HG03139 (cell line): Measurements from ENCODE around the gene ST6GALNAC1.
"Not testable (repeated sequence)": the region's sequence is repeated elsewhere in the genome, so short reads cannot be mapped to it uniquely, and the experiment has no call there.

Source experiments
- ATAC-seq: cut with Tn5 transposase; IDR thresholded peaks from one replicate; pipeline ENCODE4 v1.9.1; 2021; ENCODE audit not compliant: unreplicated experiment

The ST6GALNAC1 gene

GRCh38 chr17:76614064-76614759 lies 29.3 kb downstream of the ST6GALNAC1 start:
- ATAC-seq: not testable (repeated sequence)

- ATAC-seq: no peak
Measured at GRCh38 chr17:76612977-76613851, 30.3 kb downstream of the ST6GALNAC1 start.

DNA sequence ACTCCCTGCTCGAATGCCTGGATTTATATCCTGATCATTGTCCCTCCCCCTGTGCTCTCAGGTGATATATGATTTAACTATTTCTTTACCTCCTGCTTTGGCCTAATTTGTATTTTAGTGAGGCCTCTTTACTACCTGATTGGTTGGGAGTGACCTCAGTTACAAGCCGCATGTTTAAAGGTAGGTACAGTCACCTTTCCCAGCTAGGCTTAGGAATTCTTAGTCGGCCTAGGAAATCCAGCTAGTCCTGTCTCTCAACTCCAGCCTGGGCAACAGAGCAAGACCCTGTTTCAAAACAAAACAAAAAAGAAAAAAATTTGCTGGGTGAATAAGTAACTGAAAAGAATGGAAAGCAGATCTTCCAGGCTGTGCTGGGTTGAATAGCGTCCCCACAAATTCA lies 31.1 kb downstream of the ST6GALNAC1 start:
- no peak for ATAC-seq

GRCh38 chr17:76611758-76612157 lies 31.8 kb downstream of the ST6GALNAC1 start:
- no peak for ATAC-seq

GRCh38 chr17:76611080-76611749 lies 32.3 kb downstream of the ST6GALNAC1 start:
- ATAC-seq: not testable (repeated sequence)

DNA sequence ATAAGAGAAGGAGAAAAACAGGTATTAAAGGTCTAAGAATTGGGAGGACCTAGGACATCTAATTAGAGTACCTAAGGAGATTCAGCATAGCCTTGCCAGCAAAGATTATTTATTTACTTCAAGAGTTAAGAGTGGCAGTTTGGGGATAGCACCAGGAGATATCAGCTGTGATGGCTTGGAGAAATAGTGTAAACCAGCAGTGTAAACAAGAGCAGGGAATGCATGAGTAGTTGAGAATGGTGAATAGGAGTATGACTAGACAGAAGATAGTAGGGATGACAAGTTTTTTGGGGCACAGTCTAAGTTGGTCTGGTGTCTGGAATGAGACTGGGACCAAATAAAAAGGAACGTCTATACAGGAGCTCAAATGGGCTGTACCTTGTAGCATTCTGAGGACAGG lies 36.9 kb downstream of the ST6GALNAC1 start:
- ATAC-seq: not testable (repeated sequence)

DNA sequence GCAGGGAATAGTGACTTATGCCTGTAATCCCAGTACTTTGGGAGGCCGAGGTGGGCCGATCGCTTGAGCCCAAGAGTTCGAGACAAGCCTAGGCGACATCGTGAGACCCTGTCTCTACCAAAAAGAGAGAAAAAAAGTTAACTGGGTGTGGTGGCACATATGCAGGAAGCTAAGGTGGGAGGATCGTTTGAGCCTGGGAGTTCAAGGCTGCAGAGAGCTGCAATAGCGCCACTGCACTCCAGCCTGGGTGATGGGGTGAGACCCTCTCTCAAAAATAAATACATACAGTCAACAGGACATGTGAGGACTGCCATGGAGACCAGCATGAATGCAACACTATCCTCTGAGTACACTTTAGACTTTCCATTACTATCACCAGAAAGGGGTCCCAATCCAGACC lies 42.5 kb downstream of the ST6GALNAC1 start:
- ATAC-seq: no peak

DNA sequence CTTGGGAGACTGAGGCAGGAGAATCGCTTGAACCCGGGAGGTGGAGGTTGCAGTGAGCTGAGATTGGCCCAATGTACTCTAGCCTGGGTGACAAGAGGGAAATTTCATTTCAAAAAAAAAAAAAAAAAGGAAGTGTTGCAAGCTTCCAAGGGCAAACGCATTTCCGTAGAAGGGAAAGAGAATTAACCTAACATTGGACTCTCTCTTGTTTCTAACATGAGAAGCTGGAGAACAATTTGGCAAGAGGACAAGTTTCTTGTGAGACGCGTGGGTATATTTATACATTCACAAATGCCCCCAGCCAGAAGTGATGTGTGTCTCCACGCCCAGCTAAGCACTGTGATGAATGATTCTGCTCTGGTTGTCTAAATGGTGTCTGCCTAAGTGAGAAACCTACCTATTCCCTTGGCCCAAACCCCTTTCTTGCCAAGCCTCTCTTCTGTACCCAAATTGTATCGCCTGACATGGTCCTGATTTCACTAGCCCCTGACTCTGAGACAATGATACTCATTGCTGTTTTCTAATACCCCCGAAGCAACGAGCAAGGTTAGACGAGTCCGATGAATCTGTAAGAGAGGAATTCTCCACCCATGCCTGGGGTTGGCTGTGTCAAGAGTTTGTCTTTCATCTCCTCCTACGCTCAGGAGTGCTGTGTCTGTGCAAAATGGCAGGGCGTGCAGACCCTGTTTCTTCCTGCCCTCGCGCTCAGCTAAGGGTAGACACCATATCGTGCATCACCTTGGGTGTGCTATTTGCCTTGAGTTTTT lies 43.7 kb downstream of the ST6GALNAC1 start:
- ATAC-seq: no peak

DNA sequence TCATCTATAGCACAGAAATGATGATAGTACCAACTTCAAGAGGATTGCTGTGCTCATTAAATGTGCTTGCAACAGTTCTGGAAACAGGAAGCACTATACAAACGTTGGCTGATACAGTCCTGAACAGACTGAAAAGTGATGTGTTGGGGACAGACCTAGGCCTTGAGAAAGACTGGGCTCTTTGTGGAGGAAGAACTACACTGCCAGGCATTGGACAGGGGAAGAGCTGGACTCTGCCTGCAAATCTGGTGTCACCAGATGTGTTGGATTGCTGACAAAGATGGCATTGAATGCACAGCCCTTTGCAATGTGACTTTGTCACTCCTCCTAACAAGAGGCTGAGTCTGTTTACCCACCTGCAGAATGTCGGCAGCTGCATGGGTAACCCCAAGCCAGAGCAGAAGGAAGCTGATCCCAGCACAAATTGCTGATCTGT lies 45.5 kb downstream of the ST6GALNAC1 start:
- no peak for ATAC-seq

- no peak for ATAC-seq
Measured at GRCh38 chr17:76597156-76598003, 46.2 kb downstream of the ST6GALNAC1 start.

GRCh38 chr17:76594690-76595089 lies 48.9 kb downstream of the ST6GALNAC1 start:
- no peak for ATAC-seq

- no peak for ATAC-seq
Measured at GRCh38 chr17:76593959-76594358, 49.6 kb downstream of the ST6GALNAC1 start.

DNA sequence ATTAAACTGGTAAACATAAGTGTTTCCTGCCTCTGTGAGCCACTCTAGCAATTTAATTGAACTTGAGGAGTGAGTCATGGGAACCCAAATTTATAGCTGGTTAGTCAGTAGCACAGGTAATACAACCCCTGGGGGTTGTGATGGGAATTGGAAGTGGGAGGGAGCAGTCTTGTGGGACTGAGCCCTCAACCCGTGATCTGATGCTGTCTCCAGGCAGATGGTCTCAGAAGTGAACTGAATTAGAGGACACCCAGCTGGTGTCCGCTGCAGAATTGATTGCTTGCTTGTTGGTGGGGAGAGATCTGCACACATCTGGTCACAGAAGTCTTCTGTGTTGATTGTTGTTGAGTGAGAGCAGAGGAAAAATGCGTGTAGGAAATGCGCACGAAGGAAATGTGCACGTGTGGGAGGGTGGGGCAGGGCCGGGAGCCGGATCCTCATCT lies 50.2 kb downstream of the ST6GALNAC1 start:
- ATAC-seq: no peak

DNA sequence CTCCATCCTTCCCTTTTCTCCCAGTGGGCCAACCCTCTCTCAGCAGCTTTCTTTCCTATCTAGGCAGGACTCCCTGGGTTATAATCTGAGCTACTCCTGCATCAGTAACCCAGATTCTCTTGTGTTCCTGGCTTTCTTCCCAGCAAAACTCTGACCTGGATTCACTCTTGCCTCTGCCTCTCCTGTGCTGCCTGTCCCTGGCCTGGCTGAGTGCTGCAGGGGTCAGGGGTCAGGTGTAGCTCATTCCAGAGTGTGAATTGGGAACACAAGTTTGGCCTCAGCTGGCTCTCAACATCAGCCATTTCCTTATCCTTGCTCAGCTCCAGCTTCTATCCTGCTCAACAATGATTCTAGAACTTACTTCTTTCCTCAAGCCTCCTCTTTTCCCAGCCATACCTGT lies 55.4 kb downstream of the ST6GALNAC1 start:
- no peak for ATAC-seq

DNA sequence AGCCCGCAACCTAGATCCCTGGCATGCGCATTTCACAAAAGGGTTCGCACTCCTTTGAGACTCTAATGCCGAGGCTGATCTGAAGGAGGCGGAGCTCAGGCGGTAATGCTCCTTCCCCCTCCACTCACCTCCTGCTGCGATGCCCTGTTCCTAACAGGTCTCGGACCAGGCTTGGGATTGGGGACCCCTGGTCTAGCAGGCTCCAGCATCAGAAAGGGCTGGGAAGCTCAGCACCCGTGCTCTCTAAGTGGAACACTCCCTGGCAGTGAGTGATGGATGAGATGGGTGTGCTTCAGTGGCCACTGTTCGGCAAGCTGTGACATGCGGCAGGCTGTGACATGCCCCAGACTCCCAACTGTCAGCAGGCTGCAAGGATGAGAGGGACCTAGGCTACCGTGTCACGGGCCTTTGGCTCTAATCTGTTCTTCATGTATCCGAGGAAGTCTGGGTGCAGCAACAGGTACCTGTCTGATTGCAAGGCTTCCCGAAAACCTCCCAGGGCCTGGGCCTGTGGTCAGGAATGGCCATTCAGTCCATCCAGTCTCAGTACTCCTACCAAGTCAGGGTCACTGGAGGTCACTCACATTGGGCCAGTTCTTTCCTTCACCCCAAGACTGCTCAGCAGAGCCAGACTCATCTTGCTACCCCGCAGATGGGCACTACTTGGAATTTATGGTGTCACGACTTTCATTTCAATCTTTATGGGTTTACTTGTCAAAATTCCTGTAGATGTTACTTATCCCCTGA lies 56.6 kb downstream of the ST6GALNAC1 start:
- no peak for ATAC-seq

DNA sequence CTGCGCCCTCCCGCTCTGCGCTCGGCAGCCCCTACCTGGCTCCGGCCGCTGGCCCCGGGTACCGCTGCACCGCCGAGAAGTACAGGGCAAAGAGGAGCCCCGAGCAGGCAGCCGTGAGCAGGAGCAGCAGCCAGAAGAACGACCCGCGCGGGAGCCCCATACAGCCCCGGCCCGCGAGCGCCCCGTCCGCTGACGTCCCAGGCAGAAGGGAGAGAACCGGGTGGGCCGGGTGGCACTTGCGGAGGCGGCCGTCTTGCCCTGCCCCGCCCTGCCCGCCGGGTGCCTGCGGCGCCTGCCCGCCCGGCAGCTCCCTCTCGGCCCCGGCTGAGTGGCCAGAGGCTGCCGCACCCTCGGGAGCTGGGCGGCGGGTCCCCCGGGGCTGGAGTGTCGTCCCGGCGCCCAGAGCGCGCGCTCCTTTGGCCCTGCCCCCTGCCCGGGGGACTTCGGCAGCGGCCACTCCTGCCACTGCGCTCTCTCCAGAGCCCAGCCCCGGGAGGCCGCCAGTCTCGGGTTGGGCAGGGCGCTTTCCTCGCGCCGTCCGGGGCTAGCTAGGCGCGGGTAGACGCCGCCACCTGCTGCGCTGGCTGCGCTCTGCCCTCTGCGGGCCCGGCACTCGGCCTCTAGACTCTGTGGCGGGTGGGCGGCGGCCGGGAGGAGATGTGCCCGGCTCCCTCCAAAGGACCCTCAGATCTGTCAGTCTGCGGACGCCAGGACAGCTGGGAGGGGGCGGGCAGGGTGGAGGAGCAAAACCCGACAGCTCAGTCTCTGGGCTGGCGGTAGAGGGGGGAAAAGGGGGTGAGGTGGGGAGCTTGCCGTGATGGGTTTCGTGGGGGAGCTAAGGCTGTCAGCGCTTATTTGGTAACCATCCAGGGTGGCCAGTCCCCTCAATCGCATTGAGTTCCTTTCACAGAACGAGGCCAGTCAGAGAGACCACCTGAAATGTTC lies 57.6 kb downstream of the ST6GALNAC1 start, which contains the start of gene ST6GALNAC2:
Gene ST6GALNAC2, minus strand, starts transcription at position 212 of the 945 bp plus-strand sequence. Its CDS starts 52 bp downstream, at position 160.
- ATAC-seq: no peak

- ATAC-seq: no peak
Measured at GRCh38 chr17:76585033-76585648, 58.4 kb downstream of the ST6GALNAC1 start.
